Activated CD4-positive, alpha-beta T cell treated with anti-CD3 and anti-CD28 coated beads, Interleukin-2, amount 10 ng/mL, durations not matched to agents 7 days and 5 days (primary cell): ENCODE data around the gene C2CD3. TPM values are rescaled to one million over a fixed set of nuclear protein-coding genes. Genes with fewer than 3 reads are reported as not detected.
A peak's percentile ranks its signal among the peaks of the same experiment; 100 is the strongest.

ENCODE experiments used
- CTCF ChIA-PET: fragments of 350-600 bp; sonication (Branson Sonifier 250); formaldehyde crosslinking; loops from one replicate; lab custom pipeline; 2021; ENCODE audit warnings: antibody characterized with exemption; lab: Charles Lee
- POLR2A ChIA-PET: fragments of 350-600 bp; sonication (Branson Sonifier 250); formaldehyde crosslinking; loops from one replicate; lab custom pipeline; 2021; ENCODE audit warnings: antibody characterized with exemption; lab: Charles Lee
- DNase-seq: peaks from one replicate; pipeline ENCODE4 v3.0.0-alpha.2; 2020
- H3K27ac Mint-ChIP-seq: one replicate; pipeline ENCODE4 v1.8.0; 2021; ENCODE audit warnings: mild to moderate bottlenecking, moderate library complexity, mixed read lengths
- H3K27me3 Mint-ChIP-seq: one replicate; pipeline ENCODE4 v1.8.0; 2021; ENCODE audit warnings: mixed read lengths
- H3K36me3 Mint-ChIP-seq: one replicate; pipeline ENCODE4 v1.8.0; 2021; ENCODE audit warnings: low read depth, mixed read lengths
- H3K4me1 Mint-ChIP-seq: one replicate; pipeline ENCODE4 v1.8.0; 2021; ENCODE audit warnings: mixed read lengths
- H3K4me3 Mint-ChIP-seq: one replicate; pipeline ENCODE4 v1.8.0; 2021; ENCODE audit warnings: mild to moderate bottlenecking, moderate library complexity, mixed read lengths
- H3K9me3 Mint-ChIP-seq: one replicate; pipeline ENCODE4 v1.8.0; 2021; ENCODE audit warnings: mixed read lengths
- total RNA-seq, 2 experiments: library from RNA; stranded (reverse); gene quantifications; one replicate each; pipeline ENCODE4 v1.2.3, GENCODE V29; 2021

The C2CD3 gene
- total RNA-seq, 2 experiments from 2014 or later = 34.0 to 39.1 TPM

DNA sequence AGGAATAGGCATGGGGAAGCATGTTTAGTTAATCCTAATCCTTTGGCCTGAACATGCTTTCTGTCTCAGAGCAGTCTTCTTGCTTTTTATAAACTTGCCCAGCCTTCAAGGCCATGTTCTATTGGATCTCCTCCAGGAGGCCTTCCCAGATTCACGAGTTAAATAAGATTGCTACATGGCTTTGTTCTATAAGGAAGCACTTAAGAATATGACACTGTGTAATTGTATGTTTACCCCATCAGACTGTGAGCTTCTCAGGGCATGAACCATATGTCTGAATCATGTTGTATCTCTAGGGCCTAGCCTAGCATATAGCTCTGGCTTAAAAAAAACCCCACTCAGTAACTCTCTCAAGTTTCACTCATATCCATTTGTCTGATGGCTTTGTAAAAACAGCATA lies 135.5 kb downstream of the C2CD3 start:
- no peak overlapping the region for H3K27ac Mint-ChIP-seq
- peaks cover 18% of the 10 kb centered on the region for H3K4me1 Mint-ChIP-seq
- no peaks in the 10 kb centered on the region for H3K9me3 Mint-ChIP-seq
- DNase-seq = no peak
- ChIA-PET POLR2A (no interaction called here), CTCF (interaction anchor here (1.3 kb wide), 1 partner anchor 14 kb away, joined by 3 read pairs; no protein-coding TSS in a partner anchor)
- H3K36me3 Mint-ChIP-seq = peaks cover 44% of the 10 kb centered on the region
- H3K4me3 Mint-ChIP-seq = no peak overlapping the region
- H3K27me3 Mint-ChIP-seq = no peaks in the 10 kb centered on the region

GRCh38 chr11:74033046-74033445 lies 137.8 kb downstream of the C2CD3 start:
- Mint-ChIP-seq H3K4me3 (no peak overlapping the region), H3K27ac (no peak overlapping the region), H3K9me3 (no peaks in the 10 kb centered on the region), H3K27me3 (no peaks in the 10 kb centered on the region), H3K36me3 (peaks cover 43% of the 10 kb centered on the region), H3K4me1 (peaks cover 27% of the 10 kb centered on the region)
- ChIA-PET CTCF (interaction anchor here (0.5 to 1.6 kb wide), 4 partner anchors 11 to 77 kb away, joined by 3 read pairs; no protein-coding TSS in a partner anchor), POLR2A (no interaction called here)
- no peak for DNase-seq

- peak overlapping the region; percentile 84 for H3K27ac Mint-ChIP-seq
- H3K27me3 Mint-ChIP-seq = no peaks in the 10 kb centered on the region
- H3K4me3 Mint-ChIP-seq = no peak overlapping the region
- H3K9me3 Mint-ChIP-seq = no peaks in the 10 kb centered on the region
- no peak for DNase-seq
- POLR2A ChIA-PET = no interaction called here
- CTCF ChIA-PET = interaction anchor here (0.8 kb wide), 1 partner anchor 10 kb away, joined by 3 read pairs; no protein-coding TSS in a partner anchor
- H3K4me1 Mint-ChIP-seq = peaks cover 29% of the 10 kb centered on the region
- H3K36me3 Mint-ChIP-seq = peaks cover 34% of the 10 kb centered on the region
These were observed 139.8 kb downstream of the C2CD3 start for GRCh38 chr11:74030723-74031676.

DNA sequence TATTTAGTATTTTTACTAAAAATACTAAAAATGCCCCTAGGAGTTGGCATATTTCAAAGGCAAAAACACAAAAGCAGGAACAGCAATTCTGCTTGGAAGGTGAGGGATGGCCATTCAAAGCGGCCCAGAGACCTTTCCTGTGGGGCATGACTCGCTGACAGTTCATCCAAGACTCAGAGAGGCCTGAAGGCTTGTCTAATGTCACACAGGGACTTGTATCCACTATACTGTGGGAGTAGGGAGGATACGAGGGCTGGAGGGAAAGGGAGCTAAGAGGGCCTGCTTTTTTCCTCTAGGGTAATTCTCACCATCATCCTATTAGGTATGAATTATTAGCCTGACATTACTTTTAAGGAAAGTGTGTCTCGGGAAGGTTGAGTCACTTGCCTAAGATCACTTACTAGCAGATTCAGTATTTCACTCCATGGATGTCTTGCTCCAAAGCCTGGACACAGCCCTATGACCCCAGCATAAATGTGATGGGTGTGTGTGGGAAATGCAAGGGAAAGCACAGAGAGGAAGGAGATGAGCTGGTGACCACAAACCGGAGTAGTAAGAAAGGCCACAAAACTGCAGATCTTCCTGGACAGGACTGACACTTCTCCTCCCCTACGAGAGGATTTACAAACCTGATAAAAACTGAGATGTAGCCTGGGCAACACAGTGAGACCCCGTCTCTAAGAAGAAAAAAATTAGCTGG lies 145.2 kb downstream of the C2CD3 start:
- Mint-ChIP-seq H3K9me3 (no peaks in the 10 kb centered on the region), H3K36me3 (peaks cover 32% of the 10 kb centered on the region), H3K27ac (no peak overlapping the region), H3K4me3 (no peak overlapping the region), H3K4me1 (peaks cover 32% of the 10 kb centered on the region), H3K27me3 (no peaks in the 10 kb centered on the region)
- ChIA-PET CTCF (interaction anchor here (0.8 to 1.1 kb wide), 2 partner anchors 56 to 70 kb away, joined by 3 to 4 read pairs; no protein-coding TSS in a partner anchor), POLR2A (no interaction called here)
- DNase-seq = no peak

- Mint-ChIP-seq H3K9me3 (no peaks in the 10 kb centered on the region), H3K27ac (no peak overlapping the region), H3K36me3 (peaks cover 32% of the 10 kb centered on the region), H3K4me3 (no peak overlapping the region), H3K4me1 (peaks cover 25% of the 10 kb centered on the region), H3K27me3 (no peaks in the 10 kb centered on the region)
- ChIA-PET CTCF (interaction anchor here (1.1 kb wide), 1 partner anchor 10 kb away, joined by 3 read pairs; no protein-coding TSS in a partner anchor), POLR2A (no interaction called here)
- no peak for DNase-seq
These were observed 146.4 kb downstream of the C2CD3 start for GRCh38 chr11:74024261-74025029.

GRCh38 chr11:74023276-74023675 lies 147.5 kb downstream of the C2CD3 start:
- Mint-ChIP-seq H3K9me3 (no peaks in the 10 kb centered on the region), H3K27ac (no peak overlapping the region), H3K36me3 (peaks cover 30% of the 10 kb centered on the region), H3K27me3 (no peaks in the 10 kb centered on the region), H3K4me1 (peaks cover 23% of the 10 kb centered on the region), H3K4me3 (no peak overlapping the region)
- ChIA-PET POLR2A (interaction anchor here (0.6 kb wide), 1 partner anchor 48 kb away, joined by 4 read pairs; no protein-coding TSS in a partner anchor), CTCF (interaction anchor here (1.1 kb wide), 1 partner anchor 9 kb away, joined by 3 read pairs; no protein-coding TSS in a partner anchor)
- no peak for DNase-seq

DNA sequence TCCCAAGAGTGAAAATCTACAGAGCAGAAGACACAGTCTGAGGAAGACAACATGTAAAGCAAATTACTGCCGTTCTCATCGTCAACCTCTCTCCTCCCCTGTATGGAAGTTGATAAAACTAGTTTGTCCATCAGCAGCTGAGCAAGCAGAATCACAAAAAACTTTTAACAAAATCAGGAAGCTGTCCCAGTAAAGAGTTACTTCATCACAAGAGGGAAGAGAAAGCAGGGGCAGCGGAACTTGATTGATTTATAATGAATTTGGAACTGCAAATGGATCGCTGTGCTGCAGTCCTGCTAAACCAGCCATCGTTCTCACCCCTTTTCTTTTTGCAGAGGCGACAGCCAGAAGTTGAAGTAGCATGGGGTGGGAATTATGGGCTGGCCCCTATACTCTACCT lies 148.3 kb downstream of the C2CD3 start:
- DNase-seq = no peak
- no peaks in the 10 kb centered on the region for H3K27me3 Mint-ChIP-seq
- ChIA-PET POLR2A (no interaction called here), CTCF (interaction anchor here (0.8 to 1.2 kb wide), 2 partner anchors 41 to 59 kb away, joined by 4 read pairs; no protein-coding TSS in a partner anchor)
- no peaks in the 10 kb centered on the region for H3K9me3 Mint-ChIP-seq
- H3K4me1 Mint-ChIP-seq = peaks cover 23% of the 10 kb centered on the region
- H3K36me3 Mint-ChIP-seq = peaks cover 30% of the 10 kb centered on the region
- no peak overlapping the region for H3K27ac Mint-ChIP-seq
- H3K4me3 Mint-ChIP-seq = no peak overlapping the region

DNA sequence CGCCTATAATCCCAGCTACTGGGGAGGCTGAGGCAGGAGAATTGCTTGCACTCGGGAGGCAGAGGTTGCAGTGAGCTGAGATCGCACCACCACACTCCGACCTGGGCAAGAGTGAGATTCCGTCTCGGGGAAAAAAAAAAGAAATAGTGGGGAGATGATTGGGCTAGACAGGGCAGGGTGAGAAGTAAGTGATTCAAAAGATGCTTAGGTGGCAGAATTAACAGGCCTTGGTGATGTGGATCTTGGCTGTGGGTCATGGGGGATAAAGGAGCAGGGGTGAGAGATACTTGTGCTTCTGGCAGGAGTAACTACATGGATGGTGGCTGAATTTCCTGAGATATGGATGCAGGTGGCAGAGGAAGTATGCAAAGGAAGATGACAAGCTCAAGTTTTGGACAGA lies 148.8 kb downstream of the C2CD3 start:
- Mint-ChIP-seq H3K4me3 (no peak overlapping the region), H3K9me3 (no peaks in the 10 kb centered on the region), H3K27ac (no peak overlapping the region), H3K36me3 (peaks cover 35% of the 10 kb centered on the region), H3K27me3 (no peaks in the 10 kb centered on the region), H3K4me1 (peaks cover 23% of the 10 kb centered on the region)
- CTCF ChIA-PET = interaction anchor here (0.8 to 1.2 kb wide), 2 partner anchors 41 to 58 kb away, joined by 4 read pairs; no protein-coding TSS in a partner anchor
- POLR2A ChIA-PET = no interaction called here
- DNase-seq = no peak

DNA sequence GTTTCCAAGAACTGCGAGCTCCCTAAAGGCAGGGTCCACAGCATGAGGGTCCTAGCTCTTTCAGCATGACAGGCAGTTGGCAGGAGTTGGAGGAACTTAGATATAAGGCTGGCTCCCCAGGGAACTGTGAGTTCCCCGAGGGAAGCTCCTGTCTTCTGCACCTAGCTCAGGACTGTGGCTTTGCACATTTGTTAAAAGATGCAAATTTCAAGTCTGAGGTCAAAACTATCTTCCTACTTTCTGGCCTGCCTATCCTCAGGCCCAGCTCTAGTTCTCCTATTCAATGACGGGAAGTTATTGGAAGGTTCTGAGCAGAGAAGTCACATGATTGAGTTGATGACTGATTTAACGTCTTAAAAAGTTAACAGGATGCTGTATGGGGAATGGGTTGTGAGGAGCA lies 150.3 kb downstream of the C2CD3 start:
- no peak for DNase-seq

DNA sequence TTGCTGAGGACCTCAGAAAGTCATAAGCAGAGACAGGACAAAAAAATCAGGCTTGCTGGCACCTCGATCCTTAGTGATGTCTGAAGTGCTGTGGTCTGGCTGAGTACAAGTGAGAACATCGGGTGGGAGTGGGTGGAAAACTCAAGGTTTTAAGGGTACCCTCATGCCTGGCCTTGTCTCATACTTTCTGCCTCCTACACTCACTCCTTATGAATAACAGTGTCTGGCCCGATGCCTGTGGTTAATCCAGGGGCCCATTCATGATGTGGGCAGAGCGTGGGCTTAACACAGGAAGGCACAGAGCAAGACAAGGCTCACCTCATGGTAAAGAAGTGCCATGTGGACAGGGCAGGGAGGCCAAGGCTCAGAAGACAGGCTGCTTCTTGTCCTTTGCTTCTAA lies 150.9 kb downstream of the C2CD3 start:
- Mint-ChIP-seq H3K36me3 (peaks cover 39% of the 10 kb centered on the region), H3K27ac (peak overlapping the region; percentile 68), H3K9me3 (no peaks in the 10 kb centered on the region), H3K4me3 (no peak overlapping the region), H3K27me3 (no peaks in the 10 kb centered on the region), H3K4me1 (peaks cover 29% of the 10 kb centered on the region)
- no peak for DNase-seq
- CTCF ChIA-PET = interaction anchor here (1.3 to 1.6 kb wide), 3 partner anchors 11 to 16 kb away, joined by 3 to 4 read pairs (median 3); partner anchors contain the start of gene UCP3
- POLR2A ChIA-PET = no interaction called here

More for the DNA sequence above, 150.3 kb downstream of the C2CD3 start:
- ChIA-PET POLR2A (no interaction called here), CTCF (interaction anchor here (0.6 to 1.6 kb wide), 6 partner anchors 10 to 57 kb away, joined by 3 to 5 read pairs (median 3); no protein-coding TSS in a partner anchor)
- Mint-ChIP-seq H3K9me3 (no peaks in the 10 kb centered on the region), H3K27me3 (no peaks in the 10 kb centered on the region), H3K4me1 (peaks cover 25% of the 10 kb centered on the region), H3K4me3 (no peak overlapping the region), H3K27ac (no peak overlapping the region), H3K36me3 (peaks cover 37% of the 10 kb centered on the region)

DNA sequence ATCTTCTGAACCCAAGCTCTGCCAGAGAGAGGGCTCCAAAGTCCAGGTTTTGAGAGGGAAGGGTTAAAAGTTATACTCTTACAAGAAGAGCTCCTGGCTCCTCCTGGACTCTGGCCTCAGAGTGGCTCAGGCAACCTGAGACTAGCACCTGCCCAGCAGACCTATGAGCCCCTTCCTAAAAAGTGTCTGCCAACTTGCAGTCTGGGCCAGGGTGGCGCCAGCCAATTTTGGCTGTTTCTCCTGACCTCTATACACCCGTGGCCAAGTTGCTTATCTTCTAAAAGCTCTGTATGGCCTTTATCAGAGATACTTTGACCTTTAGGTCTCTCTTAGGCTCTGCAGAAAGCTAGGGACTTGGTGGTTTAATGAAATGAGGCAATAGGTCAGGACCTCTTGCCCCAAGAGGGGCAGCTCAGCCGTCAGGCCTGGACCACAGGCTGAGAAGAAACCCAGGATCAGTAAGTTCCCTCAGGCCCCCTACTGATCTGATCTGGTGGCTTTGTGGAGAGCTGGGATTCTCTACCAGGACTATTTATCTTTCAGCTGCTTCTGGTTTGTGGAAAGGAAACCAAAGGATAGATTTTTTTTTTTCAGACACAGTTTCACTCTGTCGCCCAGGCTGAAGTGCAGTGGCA lies 151.6 kb downstream of the C2CD3 start:
- peaks cover 33% of the 10 kb centered on the region for H3K4me1 Mint-ChIP-seq
- no peaks in the 10 kb centered on the region for H3K27me3 Mint-ChIP-seq
- ChIA-PET CTCF (interaction anchor here (1.2 to 2.1 kb wide), 8 partner anchors 10 to 38 kb away, joined by 3 to 5 read pairs (median 3); partner anchors contain the start of genes UCP2 and UCP3), POLR2A (interaction anchor here (0.6 to 0.9 kb wide), 2 partner anchors 8 to 47 kb away, joined by 3 to 4 read pairs; no protein-coding TSS in a partner anchor)
- no peak overlapping the region for H3K4me3 Mint-ChIP-seq
- H3K27ac Mint-ChIP-seq = peak overlapping the region; percentile 68
- H3K9me3 Mint-ChIP-seq = no peaks in the 10 kb centered on the region
- no peak for DNase-seq
- peaks cover 42% of the 10 kb centered on the region for H3K36me3 Mint-ChIP-seq
